Esophagus muscularis mucosa (tissue), 4 donors: ENCODE measurements around the gene SPHK1.

Source experiments
- CTCF ChIP-seq, 3 experiments: fragments of 200-600 bp in 2 of 3; fragments of 450-650 bp in 1 of 3; sonication (generic) in 2 of 3; IDR thresholded peaks; one replicate each; pipeline ENCODE4 v1.5.1; 2017 to 2019; ENCODE audit warnings: antibody characterized with exemption in 3 of 3, mild to moderate bottlenecking in 2 of 3, moderate library complexity in 1 of 3
- EP300 ChIP-seq: sonication (generic); formaldehyde crosslinking; IDR thresholded peaks from one replicate; pipeline ENCODE4 v1.6.1; 2017; ENCODE audit warnings: antibody characterized with exemption
- POLR2A ChIP-seq: fragments of 450-650 bp; IDR thresholded peaks from one replicate; pipeline ENCODE4 v1.6.1; 2017; ENCODE audit warnings: antibody characterized with exemption, moderate library complexity, mild to moderate bottlenecking, low read depth
- POLR2AphosphoS5 ChIP-seq, 2 donors: sonication (generic); formaldehyde crosslinking; IDR thresholded peaks; one replicate each; pipeline ENCODE4 v1.6.1; 2017; ENCODE audit warnings: antibody characterized with exemption in 2 of 2

GRCh38 chr17:76416899-76417298, 32.5 kb downstream of the SPHK1 start:
- TF ChIP-seq CTCF (IDR thresholded peaks at IDR 0.05) (no peak), POLR2A (no peak), POLR2AphosphoS5 (IDR thresholded peaks at IDR 0.05) (no peak), EP300 (no peak)
